Hepatocyte (in vitro differentiated cells): ENCODE measurements around the gene PAOX.
"Not testable (repeated sequence)": the region's sequence is repeated elsewhere in the genome, so short reads cannot be mapped to it uniquely, and the experiment has no call there.

Experiments used
- EZH2 ChIP-seq: fragments of 200-600 bp; sonication (generic); IDR thresholded peaks from 2 replicates; pipeline ENCODE4 v1.6.1; 2016; ENCODE audit warnings: antibody characterized with exemption, mild to moderate bottlenecking, borderline replicate concordance
- EZH2phosphoT487 ChIP-seq: fragments of 200-600 bp; sonication (generic); IDR thresholded peaks from one replicate; pipeline ENCODE4 v1.6.1; 2018; ENCODE audit warnings: antibody characterized with exemption, mild to moderate bottlenecking, low read depth, moderate library complexity; ENCODE audit not compliant: unreplicated experiment, severe bottlenecking
- TF ChIP-seq, protein P1 (sequence below): fragments of 200-600 bp; sonication (generic); IDR thresholded peaks from 2 replicates; pipeline ENCODE4 v1.5.1; 2016; ENCODE audit warnings: antibody characterized with exemption, mild to moderate bottlenecking; ENCODE audit not compliant: poor library complexity

DNA sequence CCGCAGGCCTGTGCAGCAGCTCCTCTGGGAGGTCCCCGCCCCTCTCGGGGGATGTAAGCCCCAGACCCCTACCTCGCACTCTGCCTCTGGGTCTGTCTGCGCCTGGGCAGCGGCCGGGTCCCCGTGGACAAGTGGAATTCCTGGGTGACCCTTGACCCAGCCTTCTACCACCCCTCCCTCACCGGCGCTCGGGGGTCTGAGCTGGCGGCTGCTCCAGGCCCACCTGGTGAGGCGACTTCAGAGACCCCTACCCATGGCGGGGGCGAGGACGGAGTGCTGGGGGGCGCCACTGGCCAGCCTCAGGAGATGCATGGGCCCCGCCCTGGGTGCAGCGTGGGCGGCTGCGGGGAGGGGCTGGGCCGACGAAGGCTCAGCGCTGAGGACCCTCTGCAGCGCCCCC is 53.7 kb downstream of the PAOX start:
- TF ChIP-seq, protein P1, sequence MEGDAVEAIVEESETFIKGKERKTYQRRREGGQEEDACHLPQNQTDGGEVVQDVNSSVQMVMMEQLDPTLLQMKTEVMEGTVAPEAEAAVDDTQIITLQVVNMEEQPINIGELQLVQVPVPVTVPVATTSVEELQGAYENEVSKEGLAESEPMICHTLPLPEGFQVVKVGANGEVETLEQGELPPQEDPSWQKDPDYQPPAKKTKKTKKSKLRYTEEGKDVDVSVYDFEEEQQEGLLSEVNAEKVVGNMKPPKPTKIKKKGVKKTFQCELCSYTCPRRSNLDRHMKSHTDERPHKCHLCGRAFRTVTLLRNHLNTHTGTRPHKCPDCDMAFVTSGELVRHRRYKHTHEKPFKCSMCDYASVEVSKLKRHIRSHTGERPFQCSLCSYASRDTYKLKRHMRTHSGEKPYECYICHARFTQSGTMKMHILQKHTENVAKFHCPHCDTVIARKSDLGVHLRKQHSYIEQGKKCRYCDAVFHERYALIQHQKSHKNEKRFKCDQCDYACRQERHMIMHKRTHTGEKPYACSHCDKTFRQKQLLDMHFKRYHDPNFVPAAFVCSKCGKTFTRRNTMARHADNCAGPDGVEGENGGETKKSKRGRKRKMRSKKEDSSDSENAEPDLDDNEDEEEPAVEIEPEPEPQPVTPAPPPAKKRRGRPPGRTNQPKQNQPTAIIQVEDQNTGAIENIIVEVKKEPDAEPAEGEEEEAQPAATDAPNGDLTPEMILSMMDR: not testable (repeated sequence)
- TF ChIP-seq EZH2phosphoT487, EZH2: not testable (repeated sequence)
